HEK293 (cell line): ENCODE measurements around the gene NAT14.

ENCODE experiments used
- CTCF ChIA-PET: fragments of 350-600 bp; formaldehyde crosslinking; extraction: SDS; loops from one replicate; lab custom pipeline; 2021; ENCODE audit warnings: antibody characterized with exemption; lab: Yijun Ruan, JAX
- POLR2A ChIA-PET: fragments of 300-600 bp; formaldehyde crosslinking; extraction: SDS; loops from one replicate; lab custom pipeline; 2020; ENCODE audit warnings: antibody characterized with exemption, inconsistent platforms; lab: Yijun Ruan, JAX
- H3K27ac ChIP-seq: fragments of 200-500 bp; sonication (Bioruptor generic); 2 replicates; pipeline ENCODE4 v1.5.1; 2014; ENCODE audit warnings: low read depth, low read length, control low read depth, inconsistent platforms; ENCODE audit errors: extremely low read depth
- H3K36me3 ChIP-seq, 2 experiments: fragments of 200-500 bp in 1 of 2; sonication (Bioruptor generic) in 1 of 2; 1 replicate in 1 of 2; 2 replicates in 1 of 2; pipeline ENCODE4 v1.5.1; 2014 to 2017; ENCODE audit warnings: inconsistent platforms in 2 of 2, low read length in 2 of 2; ENCODE audit not compliant: control insufficient read depth in 2 of 2, insufficient read depth in 1 of 2
- H3K4me1 ChIP-seq: fragments of 200-500 bp; sonication (Bioruptor generic); 2 replicates; pipeline ENCODE4 v1.5.1; 2014; ENCODE audit warnings: mild to moderate bottlenecking, low read length, inconsistent platforms; ENCODE audit not compliant: control insufficient read depth, insufficient read depth
- H3K4me3 ChIP-seq: 2 replicates; pipeline ENCODE4 v1.5.1; 2011; ENCODE audit warnings: low read depth, mild to moderate bottlenecking, control low read depth, low read length, moderate library complexity
- H3K9me3 ChIP-seq: fragments of 200-500 bp; sonication (Bioruptor generic); 2 replicates; pipeline ENCODE4 v1.5.1; 2014; ENCODE audit warnings: low read depth, low read length, inconsistent platforms; ENCODE audit not compliant: control insufficient read depth, insufficient read depth
- GLIS1 ChIP-seq: fragments of 450-650 bp; formaldehyde crosslinking; IDR thresholded peaks from 2 replicates; pipeline ENCODE4 v1.5.1; 2016; ENCODE audit warnings: missing biosample characterization, missing genetic modification characterization
- GLIS2 ChIP-seq: fragments of 450-650 bp; formaldehyde crosslinking; IDR thresholded peaks from 2 replicates; pipeline ENCODE4 v1.5.1; 2016; ENCODE audit warnings: missing biosample characterization, missing genetic modification characterization
- HIC1 ChIP-seq: fragments of 450-650 bp; formaldehyde crosslinking; IDR thresholded peaks from 2 replicates; pipeline ENCODE4 v1.5.1; 2016; ENCODE audit warnings: missing biosample characterization, missing genetic modification characterization
- IKZF3 ChIP-seq: fragments of 450-650 bp; IDR thresholded peaks from 2 replicates; pipeline ENCODE4 v1.5.0; 2018; ENCODE audit warnings: missing biosample characterization, mild to moderate bottlenecking, missing genetic modification characterization, moderate library complexity
- PATZ1 ChIP-seq: fragments of 450-650 bp; formaldehyde crosslinking; IDR thresholded peaks from 2 replicates; pipeline ENCODE4 v1.5.1; 2016; ENCODE audit warnings: missing biosample characterization, missing genetic modification characterization
- PBX3 ChIP-seq: sonication (generic); formaldehyde crosslinking; IDR thresholded peaks from 2 replicates; pipeline ENCODE4 v1.8.1; 2022; ENCODE audit warnings: mild to moderate bottlenecking, moderate library complexity, missing genetic modification reagents
- PRDM10 ChIP-seq: fragments of 450-650 bp; formaldehyde crosslinking; IDR thresholded peaks from 2 replicates; pipeline ENCODE4 v1.5.1; 2016; ENCODE audit warnings: missing biosample characterization, missing genetic modification characterization
- ZIC2 ChIP-seq: fragments of 450-650 bp; formaldehyde crosslinking; IDR thresholded peaks from 2 replicates; pipeline ENCODE4 v1.5.1; 2016; ENCODE audit warnings: missing biosample characterization, missing genetic modification characterization
- ZNF148 ChIP-seq: fragments of 450-650 bp; formaldehyde crosslinking; IDR thresholded peaks from 2 replicates; pipeline ENCODE4 v1.5.0; 2017; ENCODE audit warnings: missing biosample characterization, missing genetic modification characterization, borderline replicate concordance
- ZNF274 ChIP-seq, 2 experiments: fragments of 200-500 bp in 1 of 2; fragments of 450-650 bp in 1 of 2; sonication (Bioruptor generic) in 1 of 2; formaldehyde crosslinking in 1 of 2; IDR thresholded peaks; 2 replicates each; pipeline versions ENCODE4 v1.5.1 to v1.6.1; 2014 to 2016; ENCODE audit warnings: borderline replicate concordance in 1 of 2, inconsistent platforms in 1 of 2, low read length in 1 of 2, missing biosample characterization in 1 of 2, missing genetic modification characterization in 1 of 2
- ZNF645 ChIP-seq: fragments of 450-650 bp; formaldehyde crosslinking; IDR thresholded peaks from 2 replicates; pipeline ENCODE4; 2016; ENCODE audit warnings: missing biosample characterization, missing genetic modification characterization

The NAT14 gene

GRCh38 chr19:55488986-55489710 lies 4.2 kb downstream of the NAT14 start:
- Histone ChIP-seq H3K27ac (no peak overlapping the region), H3K9me3 (no peaks in the 10 kb centered on the region), H3K4me3 (no peak overlapping the region), H3K36me3 (no peaks in the 10 kb centered on the region), H3K4me1 (peaks cover 23% of the 10 kb centered on the region)
- CTCF ChIA-PET: interaction anchor here (1.1 to 4.4 kb wide), 3 partner anchors 15 to 165 kb away, joined by 8 to 28 read pairs (median 8); no protein-coding TSS in a partner anchor
- peak; percentile 36; the same call in 1 of the 2 replicates for TF ChIP-seq PBX3 (CRISPR knock-in tag)
- TF ChIP-seq ZNF274 (IDR thresholded peaks at IDR 0.05; ENCODE audit: low read length): no peak
- TF ChIP-seq ZNF274 (tag by site-specific recombination; IDR thresholded peaks at IDR 0.05; ENCODE audit: borderline replicate concordance): no peak
- POLR2A ChIA-PET: interaction anchor here (2.5 kb wide), 1 partner anchor 13 kb away, joined by 24 read pairs; the partner anchor contains the start of gene ZNF628

- H3K4me3 ChIP-seq: no peak overlapping the region
- CTCF ChIA-PET: interaction anchor here (1.1 to 4.4 kb wide), 3 partner anchors 14 to 165 kb away, joined by 8 to 28 read pairs (median 8); no protein-coding TSS in a partner anchor
- TF ChIP-seq ZNF645 (tag by site-specific recombination) (no peak), PRDM10 (0 out of 2 replicates have a peak, but pooled peaks have one; percentile 12), ZNF274 (IDR thresholded peaks at IDR 0.05; ENCODE audit: low read length) (no peak), ZNF274 (tag by site-specific recombination; IDR thresholded peaks at IDR 0.05; ENCODE audit: borderline replicate concordance) (no peak), HIC1 (tag by site-specific recombination) (peak; percentile 40; the same call in 1 of the 2 replicates), PATZ1 (0 out of 2 replicates have a peak, but pooled peaks have one; percentile 12), ZNF148 (tag by site-specific recombination) (no peak), GLIS2 (tag by site-specific recombination) (peak; percentile 30; the same call in 1 of the 2 replicates), ZIC2 (tag by site-specific recombination) (peak; percentile 65), GLIS1 (tag by site-specific recombination) (peak; percentile 62), IKZF3 (tag by site-specific recombination) (no peak)
- POLR2A ChIA-PET: interaction anchor here (0.6 kb wide), 1 partner anchor 28 kb away, joined by 3 read pairs; no protein-coding TSS in a partner anchor
- H3K27ac ChIP-seq: no peak overlapping the region
- peaks cover 19% of the 10 kb centered on the region for H3K4me1 ChIP-seq
- H3K36me3 ChIP-seq: no peaks in the 10 kb centered on the region
- no peaks in the 10 kb centered on the region for H3K9me3 ChIP-seq
Measured at GRCh38 chr19:55489711-55490477, 4.9 kb downstream of the NAT14 start.
